ENCODE data around the gene DYNLT2. TPM values are rescaled to one million over a fixed set of nuclear protein-coding genes. Genes with fewer than 3 reads are reported as not detected.

DYNLT2 gene
- total RNA-seq, 2 donors from 2014 or later, result 1.5 to 1.7 TPM

GRCh38 chr6:169755162-169755561, 3.8 kb upstream of the DYNLT2 start:
- H3K27me3 Mint-ChIP-seq (ENCODE audit: insufficient read depth), result no peaks in the 10 kb centered on the region
- Histone ChIP-seq H3K9ac (ENCODE audit: extremely low read depth, low read length, poor library complexity, severe bottlenecking) (no peak overlapping the region), H3K4me1 (ENCODE audit: control insufficient read depth, insufficient read depth, low read length) (peaks cover 3% of the 10 kb centered on the region), H3K36me3 (ENCODE audit: control insufficient read depth, insufficient read depth, low read length) (peaks cover 22% of the 10 kb centered on the region), H3K9me3 (ENCODE audit: control insufficient read depth, low read length) (no peaks in the 10 kb centered on the region), H3K4me3 (ENCODE audit: low read length) (no peak overlapping the region), H3K27ac (ENCODE audit: low read depth, low read length) (no peak overlapping the region), H3K27me3 (ENCODE audit: control insufficient read depth, insufficient read depth, low read length, poor library complexity, severe bottlenecking) (no peaks in the 10 kb centered on the region)
- TF ChIP-seq CTCF (conservative IDR thresholded peaks at IDR 0.05), result no peak
- H3K36me3 Mint-ChIP-seq (ENCODE audit: low read depth), result peaks cover 27% of the 10 kb centered on the region
- H3K4me1 Mint-ChIP-seq, result peaks cover 18% of the 10 kb centered on the region
- H3K9me3 Mint-ChIP-seq, result no peaks in the 10 kb centered on the region
- no peak overlapping the region for H3K4me3 Mint-ChIP-seq
- 91 to 97% methylated on average over 3 to 6 of the region's 6 CpGs for WGBS, 2 experiments (ENCODE audit: insufficient coverage in 1 of 2, insufficient read length in 1 of 2)
- DNase-seq, result no peak
- H3K27ac Mint-ChIP-seq, result no peak overlapping the region

GRCh38 chr6:169752074-169752623, 777 bp upstream of the DYNLT2 start:
- Mint-ChIP-seq H3K27ac (peak overlapping the region; percentile 97), H3K4me1 (peaks cover 31% of the 10 kb centered on the region), H3K9me3 (no peaks in the 10 kb centered on the region), H3K27me3 (ENCODE audit: insufficient read depth) (no peaks in the 10 kb centered on the region), H3K4me3 (peak overlapping the region; percentile 94), H3K36me3 (ENCODE audit: low read depth) (peaks cover 12% of the 10 kb centered on the region)
- WGBS, 2 experiments (ENCODE audit: insufficient coverage in 1 of 2, insufficient read length in 1 of 2), result 10 to 16% methylated on average over 16 to 19 of the region's 19 CpGs
- no peaks in the 10 kb centered on the region for H3K9me3 ChIP-seq (ENCODE audit: control insufficient read depth, low read length)
- H3K27ac ChIP-seq (ENCODE audit: low read depth, low read length), result peak overlapping the region; percentile 91
- H3K4me1 ChIP-seq (ENCODE audit: control insufficient read depth, insufficient read depth, low read length), result peaks cover 8% of the 10 kb centered on the region
- H3K27me3 ChIP-seq (ENCODE audit: control insufficient read depth, insufficient read depth, low read length, poor library complexity, severe bottlenecking), result no peaks in the 10 kb centered on the region
- no peak for TF ChIP-seq CTCF (conservative IDR thresholded peaks at IDR 0.05)
- peak; percentile 65 for DNase-seq
- peak overlapping the region; percentile 96 for H3K9ac ChIP-seq (ENCODE audit: extremely low read depth, low read length, poor library complexity, severe bottlenecking)
- peaks cover 3% of the 10 kb centered on the region for H3K36me3 ChIP-seq (ENCODE audit: control insufficient read depth, insufficient read depth, low read length)
- peak overlapping the region; percentile 97 for H3K4me3 ChIP-seq (ENCODE audit: low read length)

GRCh38 chr6:169746556-169746955, 4.8 kb downstream of the DYNLT2 start:
- no peak overlapping the region for H3K4me3 Mint-ChIP-seq
- TF ChIP-seq CTCF (conservative IDR thresholded peaks at IDR 0.05), result no peak
- Histone ChIP-seq H3K27me3 (ENCODE audit: control insufficient read depth, insufficient read depth, low read length, poor library complexity, severe bottlenecking) (no peaks in the 10 kb centered on the region), H3K4me1 (ENCODE audit: control insufficient read depth, insufficient read depth, low read length) (peaks cover 5% of the 10 kb centered on the region), H3K27ac (ENCODE audit: low read depth, low read length) (no peak overlapping the region), H3K9ac (ENCODE audit: extremely low read depth, low read length, poor library complexity, severe bottlenecking) (no peak overlapping the region), H3K9me3 (ENCODE audit: control insufficient read depth, low read length) (no peaks in the 10 kb centered on the region), H3K36me3 (ENCODE audit: control insufficient read depth, insufficient read depth, low read length) (no peaks in the 10 kb centered on the region), H3K4me3 (ENCODE audit: low read length) (no peak overlapping the region)
- peaks cover 4% of the 10 kb centered on the region for H3K9me3 Mint-ChIP-seq
- WGBS, 2 experiments (ENCODE audit: insufficient coverage in 1 of 2, insufficient read length in 1 of 2), result 90% methylated on average over 1 of the region's 1 CpG; no CpG with 5 or more reads in 1 of the 2 experiments
- H3K27ac Mint-ChIP-seq, result no peak overlapping the region
- H3K36me3 Mint-ChIP-seq (ENCODE audit: low read depth), result peaks cover 6% of the 10 kb centered on the region
- no peak for DNase-seq
- H3K4me1 Mint-ChIP-seq, result peaks cover 17% of the 10 kb centered on the region
- peaks cover 5% of the 10 kb centered on the region for H3K27me3 Mint-ChIP-seq (ENCODE audit: insufficient read depth)
